CD4-positive, alpha-beta T cell treated with Interferon alpha-2 for 1 hour (primary cell): ENCODE data around the gene UHRF2.
"Not testable (repeated sequence)": the region's sequence is repeated elsewhere in the genome, so short reads cannot be mapped to it uniquely, and the experiment has no call there.

Experiments used
- DNase-seq, 2 donors: peaks; one replicate each; pipeline ENCODE4 v3.0.0-alpha.2; 2020 to 2022

The UHRF2 gene

DNA sequence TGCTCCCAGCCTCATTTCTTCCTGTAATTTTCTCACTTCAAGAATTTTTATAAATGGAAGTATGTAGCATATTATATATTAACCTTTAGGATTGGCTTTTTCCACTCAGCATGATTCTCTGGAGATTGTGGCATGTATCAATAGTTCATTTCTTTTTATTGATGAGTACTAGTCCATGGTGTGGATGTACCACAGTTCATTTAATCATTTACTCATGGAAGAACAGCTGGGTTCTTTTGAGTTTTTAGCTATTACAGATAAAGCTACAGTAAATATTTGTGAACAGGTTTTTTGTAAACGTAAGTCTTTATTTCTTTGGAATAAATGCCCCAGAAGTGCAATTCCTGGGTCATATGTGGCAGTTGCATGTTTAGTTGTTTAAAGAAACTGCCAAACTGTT is 76.1 kb downstream of the UHRF2 start:
- no peak for DNase-seq

GRCh38 chr9:6490863-6491262 is 77.9 kb downstream of the UHRF2 start:
- DNase-seq = no peak

DNA sequence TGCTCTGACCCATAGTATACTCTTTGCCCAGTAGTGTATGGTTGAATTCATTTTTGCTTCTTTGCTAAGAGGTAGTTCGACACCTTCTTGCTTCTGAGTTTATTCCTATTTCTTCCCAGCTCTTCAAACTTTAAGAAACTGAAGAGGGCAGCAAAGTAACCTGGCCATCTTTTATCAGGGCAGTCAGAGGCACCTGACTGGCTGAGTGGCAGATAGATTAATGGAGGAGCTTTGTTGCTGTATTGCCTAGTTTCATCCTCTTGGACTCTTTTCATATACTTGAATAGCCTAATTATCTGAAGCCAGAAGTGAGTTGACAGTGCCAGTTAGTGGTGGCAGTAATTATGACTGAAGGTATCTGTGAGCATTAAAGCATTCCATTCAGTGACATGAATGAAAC is 82.5 kb downstream of the UHRF2 start:
- no peak for DNase-seq

DNA sequence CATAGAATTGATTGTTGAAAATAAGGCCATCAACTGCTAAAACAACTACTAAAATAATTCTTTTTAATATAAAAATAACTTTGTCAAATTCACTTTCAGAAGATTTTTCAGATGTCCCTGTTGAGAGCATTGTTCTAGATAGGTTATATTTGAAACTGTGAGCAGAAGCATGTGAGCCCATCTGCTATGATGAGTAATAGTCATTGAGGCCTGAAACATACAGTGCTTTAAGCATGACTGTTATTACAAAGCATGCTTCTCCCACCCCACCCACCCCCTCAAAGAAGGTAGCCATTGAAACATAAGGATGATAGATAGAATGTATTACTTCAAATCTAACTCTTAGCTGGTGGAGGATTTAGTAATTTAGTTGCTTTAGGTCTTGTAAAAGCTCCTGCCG is 86.0 kb downstream of the UHRF2 start:
- DNase-seq = no peak

GRCh38 chr9:6501526-6502210 is 88.7 kb downstream of the UHRF2 start:
- no peak for DNase-seq

- DNase-seq = no peak
Observed at GRCh38 chr9:6502399-6502798, 89.4 kb downstream of the UHRF2 start.

DNA sequence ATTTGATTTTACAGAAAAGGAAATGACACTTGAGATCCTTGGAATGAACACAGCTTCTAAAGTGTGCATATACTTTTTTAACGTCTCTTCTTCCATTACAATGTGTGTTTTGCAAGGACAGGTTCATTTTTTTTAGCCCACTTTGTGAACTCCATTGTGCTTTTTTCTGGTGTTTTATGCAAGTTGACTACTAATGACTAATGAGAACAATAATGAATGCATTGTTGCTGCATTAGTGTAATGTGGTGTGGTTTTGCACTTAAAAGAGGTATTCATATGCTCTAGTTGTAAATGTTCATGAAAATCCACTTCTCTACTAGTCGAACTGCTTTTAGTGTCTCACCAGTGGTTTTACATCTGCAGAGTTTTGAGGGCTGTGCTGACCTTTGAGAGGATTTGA is 93.6 kb downstream of the UHRF2 start:
- no peak for DNase-seq

GRCh38 chr9:6512085-6512657 is 99.2 kb downstream of the UHRF2 start:
- DNase-seq = no peak

- DNase-seq = no peak
Observed at GRCh38 chr9:6522263-6522662, 109.3 kb downstream of the UHRF2 start.

DNA sequence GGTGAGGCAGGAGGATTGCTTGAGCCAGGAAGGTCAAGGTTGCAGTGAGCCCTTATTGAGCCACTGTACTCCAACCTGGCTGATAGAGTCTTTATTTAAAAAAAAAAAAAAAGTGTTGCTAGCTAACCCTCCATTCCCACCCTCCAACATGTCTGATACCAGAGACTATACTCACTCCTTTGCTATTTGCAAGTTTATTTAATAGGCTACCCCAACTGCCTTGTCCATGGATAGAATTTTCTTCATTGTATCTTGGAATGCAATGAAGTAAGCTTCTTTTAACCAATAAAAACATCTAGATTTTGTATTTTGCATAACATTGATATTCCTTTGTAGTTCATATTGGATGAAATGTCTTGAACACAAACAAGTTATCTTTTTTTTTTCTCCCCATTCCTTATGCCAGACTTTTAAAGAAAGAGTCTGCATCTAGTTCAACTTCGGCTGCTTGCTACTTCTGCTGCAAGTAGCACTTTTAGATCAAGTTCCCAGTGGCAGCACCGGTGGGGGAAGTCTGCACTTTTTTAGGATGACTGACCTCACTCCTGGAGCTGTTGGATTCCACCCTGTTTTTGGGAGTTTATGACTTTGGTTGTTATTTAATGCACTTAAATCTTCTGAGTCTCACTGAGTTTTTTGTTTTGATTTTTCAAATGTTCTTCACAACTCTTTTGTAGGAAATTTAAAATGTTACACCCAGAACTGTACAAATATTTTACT is 112.5 kb downstream of the UHRF2 start:
- DNase-seq = no peak

- no peak for DNase-seq
Observed at GRCh38 chr9:6535594-6535993, 122.6 kb downstream of the UHRF2 start.

DNA sequence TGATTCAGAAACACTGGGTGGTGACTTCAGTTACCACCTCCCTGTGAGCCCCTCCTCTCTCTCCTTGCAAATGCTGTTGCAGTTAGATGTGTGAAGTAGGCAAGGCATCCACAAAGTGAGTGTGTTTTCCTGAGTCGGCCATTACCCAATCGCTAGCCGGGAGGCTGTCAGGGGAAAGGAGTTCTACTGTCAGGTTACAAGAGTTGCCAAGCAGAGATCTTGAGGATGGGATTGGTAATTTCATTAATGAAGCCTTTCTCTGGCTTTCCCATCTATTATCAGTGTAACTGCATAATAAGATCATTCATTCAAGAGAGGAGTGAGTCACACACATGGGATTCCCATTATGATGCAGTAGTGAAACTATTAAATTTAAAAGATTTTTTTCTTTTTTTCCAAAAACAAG is 125.7 kb downstream of the UHRF2 start:
- DNase-seq = no peak

DNA sequence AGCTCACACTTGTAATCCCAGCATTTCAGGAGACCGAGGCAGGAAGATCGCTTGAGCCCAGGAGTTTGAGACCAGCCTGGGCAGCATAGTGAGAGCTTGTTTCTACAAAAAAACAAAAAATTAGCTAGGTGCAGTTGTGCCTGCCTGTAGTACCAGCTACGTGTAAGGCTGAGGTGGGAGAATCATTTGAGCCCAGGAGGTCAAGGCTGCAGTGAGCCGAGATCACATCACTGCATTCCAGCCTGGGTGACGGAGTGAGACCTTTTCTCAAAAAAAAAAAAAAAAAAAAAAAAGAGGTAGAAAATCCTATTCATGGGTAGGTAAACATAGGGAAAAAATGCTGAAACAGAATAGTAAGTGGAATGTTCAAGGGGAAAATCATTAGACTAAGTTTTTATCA is 129.6 kb downstream of the UHRF2 start:
- not testable (repeated sequence) for DNase-seq

DNA sequence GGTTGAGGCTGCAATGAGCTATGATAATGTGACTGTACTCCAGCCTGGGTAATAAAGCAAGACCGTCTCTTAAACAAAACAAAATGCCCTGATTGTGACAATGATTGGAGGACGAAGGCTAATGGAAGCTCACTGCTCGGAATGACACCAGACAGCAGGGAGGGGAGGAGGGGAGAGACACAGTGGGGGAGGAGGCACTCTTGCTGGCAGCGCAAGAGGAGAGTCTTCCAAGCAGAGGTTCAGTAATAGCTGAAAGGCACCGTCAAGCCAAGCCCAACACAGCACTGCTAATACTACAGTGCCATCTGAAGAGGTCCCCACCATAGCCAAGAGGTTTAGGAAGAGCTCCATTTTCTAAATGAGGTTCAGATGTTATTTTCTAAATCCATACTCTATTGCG is 130.2 kb downstream of the UHRF2 start:
- no peak for DNase-seq

DNA sequence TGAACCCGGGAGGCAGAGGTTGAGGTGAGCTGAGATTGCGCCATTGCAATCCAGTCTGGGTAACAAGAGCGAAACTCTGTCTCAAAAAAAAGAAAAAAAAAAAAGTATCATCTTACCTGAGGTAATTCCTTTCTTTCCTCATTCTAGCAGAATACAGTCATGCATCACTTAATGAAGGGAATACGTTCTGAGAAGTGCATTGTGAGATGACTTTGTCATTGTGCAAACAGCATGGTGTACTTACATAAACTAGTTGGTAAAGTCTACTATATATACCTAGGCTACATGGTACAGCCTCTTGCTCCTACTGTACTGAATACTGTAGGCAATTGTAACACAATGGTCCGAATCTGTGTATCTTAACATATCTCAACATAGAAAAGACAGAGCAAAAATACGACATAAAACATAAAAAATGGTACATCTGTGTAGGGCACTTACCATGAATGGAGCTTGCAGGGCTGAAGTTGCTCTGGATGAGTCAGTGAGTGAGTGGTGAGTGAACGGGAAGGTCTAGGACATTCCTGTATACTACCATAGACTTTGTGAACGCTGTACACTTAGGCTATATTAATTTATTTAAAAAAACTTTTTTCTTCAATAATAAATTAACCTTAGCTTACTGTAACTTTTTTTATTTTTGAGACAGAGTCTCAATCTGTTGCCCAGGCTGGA is 132.2 kb downstream of the UHRF2 start:
- no peak for DNase-seq

DNA sequence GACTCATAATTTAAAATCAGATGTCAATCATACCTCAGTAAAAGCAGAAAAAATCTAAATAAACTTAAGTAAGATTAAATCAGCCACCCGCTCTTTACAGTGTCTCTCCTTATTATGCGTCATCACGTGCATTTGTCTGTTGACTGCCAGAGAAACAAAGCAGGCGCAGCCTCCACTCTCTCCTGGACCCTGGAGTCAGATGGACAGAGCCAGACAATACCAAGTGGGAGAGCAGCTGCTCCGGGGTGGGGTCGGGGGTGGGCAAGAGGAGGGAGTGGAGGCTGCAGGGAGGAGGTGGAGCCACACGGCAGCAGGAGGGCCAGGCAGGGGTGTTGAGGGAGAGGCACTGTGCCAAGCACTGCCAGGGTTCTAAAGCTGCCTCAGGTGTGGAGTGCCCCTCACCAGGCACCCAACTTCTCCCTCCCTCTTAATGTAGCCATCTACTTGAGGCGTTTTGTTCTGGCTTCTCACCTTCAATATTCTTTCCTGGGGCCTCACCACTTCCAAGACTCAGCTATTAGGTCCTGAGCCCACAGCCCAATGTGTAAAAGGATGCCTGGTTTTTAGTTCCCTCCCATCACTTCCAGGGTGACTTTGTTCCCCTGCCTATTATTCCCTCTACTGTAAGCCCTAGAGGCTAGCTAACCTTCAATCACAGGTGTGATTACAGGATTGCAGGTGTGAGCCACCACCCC is 136.3 kb downstream of the UHRF2 start:
- DNase-seq = no peak

DNA sequence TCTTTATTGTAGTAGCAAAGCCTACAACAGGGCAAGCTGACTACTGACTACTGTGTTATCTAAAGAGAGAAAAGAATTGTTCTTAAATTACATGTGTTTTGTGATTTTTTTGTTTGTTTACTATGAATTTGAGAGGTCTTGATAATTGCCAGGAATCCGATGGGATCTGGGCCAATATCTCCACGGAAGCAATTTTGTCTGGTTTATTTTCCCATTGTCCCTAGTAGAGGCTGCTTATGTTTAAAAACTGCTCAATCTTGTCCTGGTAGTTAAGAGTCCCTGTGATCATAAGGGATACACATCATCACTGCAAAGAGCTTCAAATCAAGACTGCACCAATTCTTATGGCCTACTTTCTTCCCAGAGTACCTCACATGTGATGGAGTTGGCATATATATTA is 138.1 kb downstream of the UHRF2 start:
- no peak for DNase-seq

DNA sequence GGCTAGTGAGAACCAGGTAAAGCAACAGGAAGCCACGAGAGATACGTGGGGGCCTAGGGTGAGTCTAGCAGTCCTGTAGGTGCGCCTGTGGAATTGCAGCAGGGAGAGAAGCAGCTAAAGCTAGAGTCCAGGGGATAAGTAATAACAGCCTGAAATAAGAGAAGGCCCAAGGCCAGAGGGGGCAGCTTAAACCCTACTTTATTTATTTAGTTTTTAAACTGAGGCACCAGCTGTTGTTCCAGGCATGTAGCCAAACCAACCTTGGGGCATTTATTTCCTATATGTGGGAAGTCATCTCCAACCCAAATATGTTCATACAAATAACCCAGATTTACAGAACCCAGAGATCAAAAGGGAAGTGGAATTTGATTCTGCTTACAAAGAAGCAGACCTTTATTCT is 139.0 kb downstream of the UHRF2 start:
- DNase-seq = no peak

DNA sequence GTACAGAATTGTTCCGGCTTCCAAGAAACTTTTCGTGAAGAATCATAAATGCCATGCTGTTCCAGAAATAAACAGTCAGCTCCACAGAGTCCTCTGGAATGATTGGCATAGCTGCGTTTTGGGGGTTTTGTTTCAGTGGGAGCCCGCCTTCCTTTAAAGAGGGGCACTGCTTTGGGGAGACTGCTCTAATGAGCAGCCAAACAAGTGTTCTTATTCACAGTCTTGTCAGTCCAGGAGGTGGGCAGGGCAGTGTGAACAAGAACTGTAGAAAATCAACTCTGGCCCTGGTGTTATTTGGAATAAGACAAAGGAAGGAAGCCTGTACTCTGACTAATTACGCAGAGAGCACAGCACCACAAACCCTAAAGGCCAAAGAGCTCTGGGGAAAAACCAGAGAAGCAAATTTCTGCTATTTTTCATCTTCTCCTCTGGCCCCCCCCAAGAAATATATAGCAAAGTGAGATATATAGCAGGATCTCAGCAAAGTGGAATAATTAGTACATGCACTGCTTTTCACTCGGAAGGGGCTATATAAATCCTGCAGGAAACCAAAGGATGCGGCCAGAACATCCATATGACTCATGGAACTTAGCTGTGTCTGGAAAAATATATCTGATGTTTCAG is 139.6 kb downstream of the UHRF2 start:
- DNase-seq = no peak

DNA sequence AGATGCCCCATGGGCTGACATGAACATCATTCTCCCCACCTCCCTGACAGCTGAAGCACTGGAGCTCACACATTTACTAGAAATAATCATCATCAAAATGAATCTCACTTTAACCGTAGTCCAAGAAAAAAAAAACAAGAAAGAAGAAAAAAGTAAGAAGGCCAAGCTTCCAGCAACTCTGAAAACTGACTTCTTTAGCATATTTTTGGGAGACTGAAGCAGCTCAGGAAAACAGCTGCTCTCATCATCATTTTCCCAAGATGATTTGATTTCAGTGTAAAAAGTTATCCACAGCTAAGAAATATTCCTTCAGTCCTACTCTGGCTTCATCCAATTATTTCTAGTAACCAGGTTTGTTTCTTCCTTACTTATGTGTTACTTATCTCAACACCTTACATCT is 140.9 kb downstream of the UHRF2 start:
- DNase-seq = no peak
